Small intestine (tissue), 7 donors: Measurements from ENCODE around the gene LRMDA. TPM values are rescaled to one million over a fixed set of nuclear protein-coding genes. Genes with fewer than 3 reads are reported as not detected.

Experiments
- DNase-seq, 2 donors: peaks; one replicate each; pipeline versions ENCODE4 v3.0.0 to v3.0.0-alpha.2; 2013
- FAIRE-seq: peaks from 2 replicates; lab custom pipeline; 2012; peaks lifted over from hg19 to GRCh38; lab: Jason Lieb, UNC
- H3K27ac ChIP-seq, 3 donors: one replicate each; pipeline ENCODE4 v1.5.1; 2013; ENCODE audit warnings: low read length in 2 of 3, mild to moderate bottlenecking in 2 of 3, control low read depth in 1 of 3, inconsistent platforms in 1 of 3, low read depth in 1 of 3, moderate library complexity in 1 of 3
- H3K27me3 ChIP-seq, 3 donors: one replicate each; pipeline ENCODE4 v1.6.1; 2013; ENCODE audit warnings: low read length in 3 of 3, inconsistent platforms in 1 of 3; ENCODE audit not compliant: control insufficient read depth in 3 of 3, insufficient read depth in 3 of 3
- H3K36me3 ChIP-seq, 3 donors: one replicate each; pipeline ENCODE4 v1.6.1; 2013; ENCODE audit warnings: low read length in 3 of 3, inconsistent platforms in 1 of 3, low read depth in 1 of 3, mild to moderate bottlenecking in 1 of 3, moderate library complexity in 1 of 3; ENCODE audit not compliant: control insufficient read depth in 3 of 3, insufficient read depth in 2 of 3
- H3K4me1 ChIP-seq, 3 donors: one replicate each; pipeline ENCODE4 v1.6.1; 2013; ENCODE audit warnings: low read length in 2 of 3, inconsistent platforms in 1 of 3, low read depth in 1 of 3, mild to moderate bottlenecking in 1 of 3, moderate library complexity in 1 of 3; ENCODE audit not compliant: control insufficient read depth in 3 of 3, insufficient read depth in 2 of 3
- H3K4me3 ChIP-seq, 3 donors: one replicate each; pipeline ENCODE4 v1.5.1; 2013; ENCODE audit warnings: low read length in 3 of 3, control low read depth in 1 of 3, inconsistent platforms in 1 of 3, low read depth in 1 of 3, mild to moderate bottlenecking in 1 of 3, moderate library complexity in 1 of 3
- H3K9me3 ChIP-seq, 2 donors: one replicate each; pipeline ENCODE4 v1.6.1; 2013; ENCODE audit warnings: low read depth in 1 of 2, low read length in 1 of 2; ENCODE audit not compliant: control insufficient read depth in 2 of 2, insufficient read depth in 1 of 2
- WGBS, 3 donors: extraction: QIAGEN DNeasy Blood & Tissue Kit; methylation state at CpG; one replicate each; pipeline ENCODE4 v1.1.7; 2013; 5-methylcytosine and 5-hydroxymethylcytosine counted together
- polyA plus RNA-seq, 4 donors: library from polyadenylated mRNA; stranded (reverse) in 3 of 4; unstranded in 1 of 4; fragments of 200-250 nt in 3 of 4; fragments of 120-200 nt in 1 of 4; gene quantifications; one replicate each; pipeline versions ENCODE4 v1.2.1 to v1.2.3, GENCODE V29; 2013
- donor health status: healthy with polysubstance abuse.
- donor health status: control.
- donor health status: control.
- donor health status: Bipolar disorder and iron deficiency.
- donor health status: healthy.

Gene LRMDA
- polyA plus RNA-seq, 4 donors: 5.6 to 16.2 (median 6.0) TPM; not detected in 1

GRCh38 chr10:76026176-76026771 lies 594.9 kb downstream of the LRMDA start:
- 75 to 92% (median 89%) methylated on average over 2 of the region's 2 CpGs for WGBS, 3 donors
- Histone ChIP-seq H3K4me1 (no peaks in the 10 kb centered on the region), H3K4me3 (no peak overlapping the region), H3K27ac (no peak overlapping the region), H3K36me3 (no peaks in the 10 kb centered on the region), H3K27me3 (peaks cover 0 to 2% (median 0%) of the 10 kb centered on the region in 3 donors), H3K9me3 (no peaks in the 10 kb centered on the region)
- DNase-seq (no peak), FAIRE-seq (no peak)

- FAIRE-seq: no peak
These were observed 595.5 kb downstream of the LRMDA start for GRCh38 chr10:76026905-76027304.

GRCh38 chr10:76029782-76030181 lies 598.4 kb downstream of the LRMDA start:
- peaks cover 0 to under 1% (median 0%) of the 10 kb centered on the region in 3 donors for H3K27me3 ChIP-seq
- DNase-seq (no peak), FAIRE-seq (no peak)
- no peaks in the 10 kb centered on the region for H3K36me3 ChIP-seq
- 91 to 98% (median 97%) methylated on average over 4 of the region's 4 CpGs for WGBS, 3 donors
- H3K4me3 ChIP-seq: no peak overlapping the region
- H3K9me3 ChIP-seq: no peaks in the 10 kb centered on the region
- H3K4me1 ChIP-seq: peaks cover 0 to 13% (median 8%) of the 10 kb centered on the region in 3 donors
- H3K27ac ChIP-seq: no peak overlapping the region

More at GRCh38 chr10:76026905-76027304, 595.5 kb downstream of the LRMDA start:
- no peaks in the 10 kb centered on the region for H3K9me3 ChIP-seq
- H3K4me3 ChIP-seq: no peak overlapping the region
- peaks cover 0 to 2% (median 0%) of the 10 kb centered on the region in 3 donors for H3K27me3 ChIP-seq
- no peaks in the 10 kb centered on the region for H3K36me3 ChIP-seq
- 94 to 97% (median 96%) methylated on average over 1 of the region's 1 CpG for WGBS, 3 donors
- no peak overlapping the region for H3K27ac ChIP-seq
- no peaks in the 10 kb centered on the region for H3K4me1 ChIP-seq
- no peak for DNase-seq

DNA sequence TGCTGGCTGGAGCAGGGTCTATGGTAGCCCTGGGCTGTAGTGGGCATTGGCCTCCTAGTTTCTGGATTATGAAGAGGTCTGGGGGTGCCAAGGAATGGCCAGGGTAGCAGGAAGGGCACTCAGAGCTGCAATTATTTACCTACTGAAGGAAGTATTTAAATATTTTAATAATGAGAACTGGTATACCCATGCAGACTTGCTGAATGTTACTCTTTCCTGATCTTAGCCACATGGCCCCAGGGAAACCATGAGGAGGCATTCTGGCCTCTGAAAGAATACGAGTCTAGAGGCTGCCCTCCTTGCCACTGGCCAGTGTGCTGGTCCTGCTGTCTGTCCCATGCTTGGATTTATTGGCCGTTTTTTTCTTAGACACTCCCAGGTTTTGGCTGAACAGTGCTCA lies 599.7 kb downstream of the LRMDA start:
- no peak overlapping the region for H3K4me3 ChIP-seq
- H3K27ac ChIP-seq: no peak overlapping the region
- no peaks in the 10 kb centered on the region for H3K27me3 ChIP-seq
- WGBS, 3 donors: 80 to 86% (median 85%) methylated on average over 2 of the region's 2 CpGs
- H3K9me3 ChIP-seq: no peaks in the 10 kb centered on the region
- DNase-seq (no peak), FAIRE-seq (no peak)
- peaks cover 0 to 13% (median 8%) of the 10 kb centered on the region in 3 donors for H3K4me1 ChIP-seq
- no peaks in the 10 kb centered on the region for H3K36me3 ChIP-seq

- H3K9me3 ChIP-seq: no peaks in the 10 kb centered on the region
- H3K27ac ChIP-seq: no peak overlapping the region
- no peak for DNase-seq
- no peaks in the 10 kb centered on the region for H3K36me3 ChIP-seq
- H3K4me1 ChIP-seq: peaks cover 0 to 17% (median 8%) of the 10 kb centered on the region in 3 donors
- no peak for FAIRE-seq
- WGBS, 3 donors: 83 to 87% (median 84%) methylated on average over 14 of the region's 14 CpGs
- no peak overlapping the region for H3K4me3 ChIP-seq
- no peaks in the 10 kb centered on the region for H3K27me3 ChIP-seq
These were observed 600.6 kb downstream of the LRMDA start for GRCh38 chr10:76031769-76032699.

- H3K4me3 ChIP-seq: no peak overlapping the region
- no peak for FAIRE-seq
- H3K9me3 ChIP-seq: no peaks in the 10 kb centered on the region
- no peaks in the 10 kb centered on the region for H3K36me3 ChIP-seq
- H3K27me3 ChIP-seq: no peaks in the 10 kb centered on the region
- H3K27ac ChIP-seq: no peak overlapping the region
- 58 to 94% (median 87%) methylated on average over 3 of the region's 3 CpGs for WGBS, 3 donors
- peaks cover 0 to 17% (median 8%) of the 10 kb centered on the region in 3 donors for H3K4me1 ChIP-seq
- no peak for DNase-seq
These were observed 601.2 kb downstream of the LRMDA start for GRCh38 chr10:76032700-76033039.

DNA sequence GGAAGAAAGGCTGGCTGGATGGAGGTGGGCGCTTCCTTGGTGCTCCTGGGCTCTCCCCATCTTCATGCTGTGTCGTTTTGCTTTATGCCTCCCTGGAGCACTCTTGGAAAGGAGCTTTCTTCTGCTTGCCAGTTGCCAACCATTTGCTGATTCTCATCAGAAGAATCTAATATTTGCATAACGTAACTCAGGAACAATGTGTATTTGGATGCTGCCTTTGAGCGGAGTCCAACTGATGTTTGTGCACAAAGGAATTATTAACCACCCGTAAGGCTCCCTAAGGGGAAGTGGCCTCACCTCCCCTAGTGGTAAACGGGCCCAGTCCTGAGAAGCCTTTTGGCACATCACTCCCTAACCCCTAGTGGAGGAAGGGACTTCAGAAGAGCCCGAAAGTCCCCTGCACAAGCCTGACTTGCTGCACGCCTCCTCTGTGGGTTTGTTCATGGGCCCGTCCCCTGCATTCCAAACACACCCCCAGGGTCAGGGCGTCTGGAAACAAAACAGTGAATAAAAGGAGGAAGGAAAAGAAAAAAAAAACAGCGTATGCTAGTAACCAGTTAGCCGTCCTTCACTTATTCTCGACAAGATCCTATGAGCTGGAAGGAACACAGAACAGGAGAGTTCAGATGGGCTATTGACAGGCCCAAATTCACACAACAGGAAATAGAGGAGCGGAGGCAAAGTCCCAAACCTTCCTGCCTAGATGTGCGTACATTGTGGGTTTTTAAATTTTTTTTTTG lies 602.2 kb downstream of the LRMDA start:
- FAIRE-seq: no peak
- WGBS, 3 donors: 15 to 29% (median 25%) methylated on average over 15 of the region's 15 CpGs
- Histone ChIP-seq H3K27ac (no peak overlapping the region), H3K4me3 (no peak overlapping the region), H3K9me3 (peaks cover 0 to 5% of the 10 kb centered on the region in 2 donors), H3K4me1 (peaks cover 0 to 17% (median 8%) of the 10 kb centered on the region in 3 donors), H3K27me3 (no peaks in the 10 kb centered on the region), H3K36me3 (no peaks in the 10 kb centered on the region)
- DNase-seq: peak; percentile 48 to 54
